Activated CD8-positive, alpha-beta T cell treated with anti-CD3 and anti-CD28 coated beads for 36 hours (primary cell): ENCODE data around the gene BNC2. TPM values are rescaled to one million over a fixed set of nuclear protein-coding genes. Genes with fewer than 3 reads are reported as not detected.

Experiments
- ATAC-seq: fragments of 200-7000 bp; cut with Tn5 transposase; one replicate; pipeline ENCODE4 v1.10.0; 2021; ENCODE audit warnings: mild to moderate bottlenecking, moderate library complexity
- CTCF ChIA-PET: fragments of 350-600 bp; sonication (Branson Sonifier 250); formaldehyde crosslinking; loops from one replicate; lab custom pipeline; 2021; ENCODE audit warnings: antibody characterized with exemption; lab: Charles Lee
- POLR2A ChIA-PET: fragments of 350-600 bp; sonication (Branson Sonifier 250); formaldehyde crosslinking; loops from one replicate; lab custom pipeline; 2021; ENCODE audit warnings: antibody characterized with exemption; lab: Charles Lee
- DNase-seq: peaks from one replicate; pipeline ENCODE4 v3.0.0-alpha.2; 2020
- H3K27ac Mint-ChIP-seq: one replicate; pipeline ENCODE4 v1.8.0; 2021; ENCODE audit warnings: mild to moderate bottlenecking, mixed read lengths
- H3K27me3 Mint-ChIP-seq: one replicate; pipeline ENCODE4 v1.8.0; 2021; ENCODE audit warnings: mixed read lengths
- H3K36me3 Mint-ChIP-seq: one replicate; pipeline ENCODE4 v1.8.0; 2021; ENCODE audit warnings: low read depth, mixed read lengths
- H3K4me1 Mint-ChIP-seq: one replicate; pipeline ENCODE4 v1.8.0; 2021; ENCODE audit warnings: low read depth, mixed read lengths
- H3K4me3 Mint-ChIP-seq: one replicate; pipeline ENCODE4 v1.8.0; 2021; ENCODE audit warnings: mild to moderate bottlenecking, moderate library complexity, mixed read lengths
- H3K9me3 Mint-ChIP-seq: one replicate; pipeline ENCODE4 v1.8.0; 2021; ENCODE audit warnings: mixed read lengths
- intact Hi-C: fragments of 100-400 bp; cut with micrococcal nuclease; formaldehyde crosslinking; loops from one replicate; pipeline ENCODE4 v1.10.0; 2022
- total RNA-seq, 2 experiments: library from RNA; stranded (reverse); gene quantifications; one replicate each; pipeline ENCODE4 v1.2.3, GENCODE V29; 2021
- TF ChIP-seq, protein P1 (sequence below): fragments of 200-600 bp; IDR thresholded peaks from one replicate; pipeline ENCODE4 v1.8.0; 2022; ENCODE audit warnings: antibody characterized with exemption, mild to moderate bottlenecking

Gene BNC2
- total RNA-seq, 2 experiments from 2014 or later, result not detected

DNA sequence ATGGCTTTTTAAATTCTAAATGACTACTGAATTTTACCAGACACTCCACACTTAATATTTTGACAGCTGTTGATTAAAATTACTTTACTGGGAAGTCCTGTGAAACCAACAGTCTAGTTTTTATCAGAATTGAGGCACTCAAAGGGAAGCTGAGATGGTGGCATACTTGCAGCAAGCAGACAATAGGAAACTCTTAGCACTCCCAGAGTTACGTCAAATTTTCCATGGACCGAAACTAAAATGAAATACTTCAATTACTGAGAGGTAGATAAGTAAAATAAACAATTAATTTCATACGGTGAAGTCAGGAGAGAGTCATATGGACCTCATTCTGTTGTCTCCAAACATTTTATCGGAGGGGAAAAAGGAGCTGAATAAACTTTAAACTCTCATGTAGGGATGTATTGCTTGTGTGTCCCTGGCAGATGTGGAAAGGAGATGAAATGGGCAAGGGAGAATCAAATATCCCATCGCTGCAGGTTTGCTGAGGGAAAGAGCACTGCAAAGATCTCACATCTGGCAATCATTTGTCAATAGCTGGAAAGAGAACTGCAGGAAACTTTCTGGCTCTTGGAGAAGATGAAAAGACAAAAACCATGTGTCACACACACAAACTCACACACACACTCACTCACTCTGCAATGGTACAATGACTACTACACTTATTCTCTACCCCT is 189.4 kb downstream of the BNC2 start:
- no peak overlapping the region for H3K27ac Mint-ChIP-seq
- no peak for DNase-seq

DNA sequence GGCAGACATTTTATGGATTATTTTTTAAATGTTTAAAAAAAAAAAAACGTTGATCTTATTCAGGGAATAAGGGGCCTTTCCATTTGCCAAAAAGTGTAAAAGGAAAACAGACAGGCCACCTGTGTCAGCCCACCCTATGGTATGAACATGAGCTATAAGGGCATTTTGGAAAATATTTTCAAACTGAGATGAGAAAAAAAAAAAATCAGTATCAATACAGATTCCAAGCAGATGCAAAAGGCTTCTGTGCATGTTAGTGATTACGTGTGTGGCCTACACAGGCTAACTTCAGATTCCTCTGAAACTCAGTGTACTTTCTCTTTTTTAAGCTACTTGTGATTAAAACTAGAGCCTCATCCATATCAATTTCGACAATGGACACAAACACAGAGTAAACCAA is 189.9 kb downstream of the BNC2 start:
- Mint-ChIP-seq H3K36me3 (no peaks in the 10 kb centered on the region), H3K27me3 (no peaks in the 10 kb centered on the region), H3K9me3 (no peaks in the 10 kb centered on the region), H3K27ac (no peak overlapping the region), H3K4me1 (no peaks in the 10 kb centered on the region), H3K4me3 (no peak overlapping the region)
- ATAC-seq (no peak), DNase-seq (no peak)
- POLR2A ChIA-PET, result no interaction called here
- intact Hi-C loops, result no loop called here
- CTCF ChIA-PET, result no interaction called here
- TF ChIP-seq, protein P1, sequence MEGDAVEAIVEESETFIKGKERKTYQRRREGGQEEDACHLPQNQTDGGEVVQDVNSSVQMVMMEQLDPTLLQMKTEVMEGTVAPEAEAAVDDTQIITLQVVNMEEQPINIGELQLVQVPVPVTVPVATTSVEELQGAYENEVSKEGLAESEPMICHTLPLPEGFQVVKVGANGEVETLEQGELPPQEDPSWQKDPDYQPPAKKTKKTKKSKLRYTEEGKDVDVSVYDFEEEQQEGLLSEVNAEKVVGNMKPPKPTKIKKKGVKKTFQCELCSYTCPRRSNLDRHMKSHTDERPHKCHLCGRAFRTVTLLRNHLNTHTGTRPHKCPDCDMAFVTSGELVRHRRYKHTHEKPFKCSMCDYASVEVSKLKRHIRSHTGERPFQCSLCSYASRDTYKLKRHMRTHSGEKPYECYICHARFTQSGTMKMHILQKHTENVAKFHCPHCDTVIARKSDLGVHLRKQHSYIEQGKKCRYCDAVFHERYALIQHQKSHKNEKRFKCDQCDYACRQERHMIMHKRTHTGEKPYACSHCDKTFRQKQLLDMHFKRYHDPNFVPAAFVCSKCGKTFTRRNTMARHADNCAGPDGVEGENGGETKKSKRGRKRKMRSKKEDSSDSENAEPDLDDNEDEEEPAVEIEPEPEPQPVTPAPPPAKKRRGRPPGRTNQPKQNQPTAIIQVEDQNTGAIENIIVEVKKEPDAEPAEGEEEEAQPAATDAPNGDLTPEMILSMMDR, result no peak

More for the DNA sequence above, 189.4 kb downstream of the BNC2 start:
- Mint-ChIP-seq H3K9me3 (no peaks in the 10 kb centered on the region), H3K4me1 (no peaks in the 10 kb centered on the region), H3K4me3 (no peak overlapping the region), H3K36me3 (no peaks in the 10 kb centered on the region), H3K27me3 (no peaks in the 10 kb centered on the region)
- POLR2A ChIA-PET, result no interaction called here
- TF ChIP-seq, protein P1, result no peak
- intact Hi-C loops, result no loop called here
- no peak for ATAC-seq
- CTCF ChIA-PET, result no interaction called here

DNA sequence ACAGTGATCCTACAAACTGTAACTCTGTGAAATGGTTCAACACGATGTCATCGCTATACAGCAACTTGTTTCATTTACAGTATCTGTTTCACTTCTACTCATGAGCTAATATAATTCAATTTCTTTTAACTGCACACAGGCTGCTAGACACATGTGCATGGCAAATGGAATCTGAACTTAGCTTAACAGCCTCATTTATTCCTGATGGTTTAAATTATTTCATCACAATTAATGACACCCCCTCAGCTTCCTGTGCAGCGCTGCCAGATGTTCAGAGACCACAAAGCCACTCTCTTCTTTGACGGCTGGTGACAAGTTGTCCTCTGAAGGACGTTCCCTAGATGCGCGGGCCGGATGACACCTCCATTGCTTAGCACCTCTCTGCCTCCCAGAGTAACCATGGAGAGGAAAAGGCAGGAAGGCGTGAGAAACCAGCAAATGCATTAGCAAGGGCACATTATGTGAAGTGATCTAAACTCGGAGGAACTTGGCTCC is 191.1 kb downstream of the BNC2 start:
- H3K27ac Mint-ChIP-seq, result no peak overlapping the region
- no peaks in the 10 kb centered on the region for H3K9me3 Mint-ChIP-seq
- no peak for DNase-seq
- no peaks in the 10 kb centered on the region for H3K36me3 Mint-ChIP-seq
- intact Hi-C loops, result no loop called here
- H3K27me3 Mint-ChIP-seq, result no peaks in the 10 kb centered on the region
- H3K4me3 Mint-ChIP-seq, result no peak overlapping the region
- TF ChIP-seq, protein P1, result no peak
- ChIA-PET CTCF (no interaction called here), POLR2A (no interaction called here)
- ATAC-seq, result no peak
- no peaks in the 10 kb centered on the region for H3K4me1 Mint-ChIP-seq

DNA sequence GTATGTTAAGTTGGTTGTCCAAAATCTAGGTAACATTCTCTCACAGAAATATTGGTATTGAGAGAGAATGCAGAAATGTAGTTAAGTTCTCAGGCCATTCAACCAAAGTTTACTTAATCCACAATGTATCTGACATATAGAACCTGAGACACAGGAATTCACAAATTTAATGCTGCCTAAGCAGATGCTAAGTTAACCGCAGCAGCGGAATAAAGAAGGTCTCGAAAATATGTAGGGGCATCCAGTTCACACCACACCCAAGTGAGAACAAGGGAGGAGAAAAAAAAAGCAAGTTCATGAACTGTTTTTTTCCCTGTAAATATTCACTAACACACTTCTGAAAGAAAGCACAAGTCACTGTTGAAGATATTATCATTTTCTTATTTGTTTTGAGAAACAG is 194.0 kb downstream of the BNC2 start:
- intact Hi-C loops, result no loop called here
- ATAC-seq, result no peak
- ChIA-PET CTCF (no interaction called here), POLR2A (no interaction called here)
- H3K9me3 Mint-ChIP-seq, result no peaks in the 10 kb centered on the region
- H3K4me3 Mint-ChIP-seq, result no peak overlapping the region
- H3K36me3 Mint-ChIP-seq, result no peaks in the 10 kb centered on the region
- H3K27ac Mint-ChIP-seq, result no peak overlapping the region
- no peaks in the 10 kb centered on the region for H3K4me1 Mint-ChIP-seq
- H3K27me3 Mint-ChIP-seq, result no peaks in the 10 kb centered on the region
- no peak for DNase-seq
- TF ChIP-seq, protein P1, result no peak

DNA sequence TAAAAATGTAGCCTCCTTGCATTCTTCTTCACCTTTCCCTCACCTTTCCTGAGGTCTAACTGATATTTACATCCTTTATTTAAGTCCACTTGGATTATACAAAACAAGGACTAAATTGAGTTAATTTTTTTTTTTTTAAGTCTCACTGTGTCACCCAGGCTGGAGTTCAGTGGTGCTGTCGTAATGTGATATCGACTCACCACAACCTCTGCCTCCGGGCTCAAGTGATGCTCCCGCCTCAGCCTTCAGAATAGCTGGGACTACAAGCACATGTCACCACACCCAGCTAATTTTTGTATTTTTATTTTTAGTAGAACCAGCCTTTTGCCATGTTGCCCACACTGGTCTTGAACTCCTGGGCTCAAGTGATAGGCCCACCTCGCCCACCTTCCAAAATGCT is 195.3 kb downstream of the BNC2 start:
- TF ChIP-seq, protein P1, result no peak
- ChIA-PET CTCF (no interaction called here), POLR2A (no interaction called here)
- no peak for DNase-seq
- no peak overlapping the region for H3K27ac Mint-ChIP-seq
- H3K4me3 Mint-ChIP-seq, result no peak overlapping the region
- no peak for ATAC-seq
- H3K27me3 Mint-ChIP-seq, result no peaks in the 10 kb centered on the region
- H3K4me1 Mint-ChIP-seq, result no peaks in the 10 kb centered on the region
- H3K9me3 Mint-ChIP-seq, result no peaks in the 10 kb centered on the region
- intact Hi-C loops, result no loop called here
- H3K36me3 Mint-ChIP-seq, result no peaks in the 10 kb centered on the region
